Renal pelvis (tissue), 12 donors: ENCODE results near the gene RALY. TPM values are rescaled to one million over a fixed set of nuclear protein-coding genes. Genes with fewer than 3 reads are reported as not detected.

ENCODE experiments used
- DNase-seq: peaks from one replicate; pipeline ENCODE4 v3.0.0-alpha.2; 2013
- long read RNA-seq, 16 experiments: transcript quantifications; one replicate each; lab custom pipeline, GENCODE V29; 2026
- polyA plus RNA-seq, 3 donors: library from polyadenylated mRNA; unstranded; fragments of 120-200 nt; gene quantifications; one replicate each; pipeline ENCODE4 v1.2.1, GENCODE V29; 2013; ENCODE audit not compliant: insufficient read length in 3 of 3

Gene RALY
- polyA plus RNA-seq, result 100 to 1,000 TPM; 166 to 210 (median 183) TPM
- long read RNA-seq, donor 1, full-length matches to known transcripts, result 54 of 152 reads
- long read RNA-seq, donor 1, partial matches to known transcripts, result 98 of 152 reads
- long read RNA-seq, donor 1, other reads (novel, unspliced or antisense), result 0 of 152 reads
- long read RNA-seq, donor 2, full-length matches to known transcripts, result 101 of 656 reads
- long read RNA-seq, donor 2, partial matches to known transcripts, result 468 of 656 reads
- long read RNA-seq, donor 2, other reads (novel, unspliced or antisense), result 87 of 656 reads
- long read RNA-seq, donor 3, full-length matches to known transcripts, result 68 of 131 reads
- long read RNA-seq, donor 3, partial matches to known transcripts, result 63 of 131 reads
- long read RNA-seq, donor 3, other reads (novel, unspliced or antisense), result 0 of 131 reads
- long read RNA-seq, donor 4, full-length matches to known transcripts, result 88 of 143 reads
- long read RNA-seq, donor 4, partial matches to known transcripts, result 55 of 143 reads
- long read RNA-seq, donor 4, other reads (novel, unspliced or antisense), result 0 of 143 reads
- long read RNA-seq, donor 5, full-length matches to known transcripts, result 25 of 73 reads
- long read RNA-seq, donor 5, partial matches to known transcripts, result 48 of 73 reads
- long read RNA-seq, donor 5, other reads (novel, unspliced or antisense), result 0 of 73 reads
- long read RNA-seq, donor 6, full-length matches to known transcripts, result 35 of 579 reads
- long read RNA-seq, donor 6, partial matches to known transcripts, result 478 of 579 reads
- long read RNA-seq, donor 6, other reads (novel, unspliced or antisense), result 66 of 579 reads
- long read RNA-seq, donor 7, full-length matches to known transcripts, result 100 of 201 reads
- long read RNA-seq, donor 7, partial matches to known transcripts, result 101 of 201 reads
- long read RNA-seq, donor 7, other reads (novel, unspliced or antisense), result 0 of 201 reads
- long read RNA-seq, donor 8, full-length matches to known transcripts, result 15 of 37 reads
- long read RNA-seq, donor 8, partial matches to known transcripts, result 22 of 37 reads
- long read RNA-seq, donor 8, other reads (novel, unspliced or antisense), result 0 of 37 reads
- long read RNA-seq, donor 9, full-length matches to known transcripts, result 80 of 186 reads
- long read RNA-seq, donor 9, partial matches to known transcripts, result 106 of 186 reads
- long read RNA-seq, donor 9, other reads (novel, unspliced or antisense), result 0 of 186 reads
- long read RNA-seq, donor 10, full-length matches to known transcripts, result 54 of 130 reads
- long read RNA-seq, donor 10, partial matches to known transcripts, result 76 of 130 reads
- long read RNA-seq, donor 10, other reads (novel, unspliced or antisense), result 0 of 130 reads
- long read RNA-seq, donor 11, full-length matches to known transcripts, result 34 of 94 reads
- long read RNA-seq, donor 11, partial matches to known transcripts, result 60 of 94 reads
- long read RNA-seq, donor 11, other reads (novel, unspliced or antisense), result 0 of 94 reads
- long read RNA-seq, donor 12, full-length matches to known transcripts, result 107 of 780 reads
- long read RNA-seq, donor 12, partial matches to known transcripts, result 673 of 780 reads
- long read RNA-seq, donor 12, other reads (novel, unspliced or antisense), result 0 of 780 reads
- long read RNA-seq, donor 13, full-length matches to known transcripts, result 18 of 51 reads
- long read RNA-seq, donor 13, partial matches to known transcripts, result 33 of 51 reads
- long read RNA-seq, donor 13, other reads (novel, unspliced or antisense), result 0 of 51 reads
- long read RNA-seq, donor 14, full-length matches to known transcripts, result 69 of 232 reads
- long read RNA-seq, donor 14, partial matches to known transcripts, result 158 of 232 reads
- long read RNA-seq, donor 14, other reads (novel, unspliced or antisense), result 5 of 232 reads
- long read RNA-seq, donor 15, full-length matches to known transcripts, result 83 of 164 reads
- long read RNA-seq, donor 15, partial matches to known transcripts, result 76 of 164 reads
- long read RNA-seq, donor 15, other reads (novel, unspliced or antisense), result 5 of 164 reads
- long read RNA-seq, donor 16, full-length matches to known transcripts, result 83 of 201 reads
- long read RNA-seq, donor 16, partial matches to known transcripts, result 118 of 201 reads
- long read RNA-seq, donor 16, other reads (novel, unspliced or antisense), result 0 of 201 reads

DNA sequence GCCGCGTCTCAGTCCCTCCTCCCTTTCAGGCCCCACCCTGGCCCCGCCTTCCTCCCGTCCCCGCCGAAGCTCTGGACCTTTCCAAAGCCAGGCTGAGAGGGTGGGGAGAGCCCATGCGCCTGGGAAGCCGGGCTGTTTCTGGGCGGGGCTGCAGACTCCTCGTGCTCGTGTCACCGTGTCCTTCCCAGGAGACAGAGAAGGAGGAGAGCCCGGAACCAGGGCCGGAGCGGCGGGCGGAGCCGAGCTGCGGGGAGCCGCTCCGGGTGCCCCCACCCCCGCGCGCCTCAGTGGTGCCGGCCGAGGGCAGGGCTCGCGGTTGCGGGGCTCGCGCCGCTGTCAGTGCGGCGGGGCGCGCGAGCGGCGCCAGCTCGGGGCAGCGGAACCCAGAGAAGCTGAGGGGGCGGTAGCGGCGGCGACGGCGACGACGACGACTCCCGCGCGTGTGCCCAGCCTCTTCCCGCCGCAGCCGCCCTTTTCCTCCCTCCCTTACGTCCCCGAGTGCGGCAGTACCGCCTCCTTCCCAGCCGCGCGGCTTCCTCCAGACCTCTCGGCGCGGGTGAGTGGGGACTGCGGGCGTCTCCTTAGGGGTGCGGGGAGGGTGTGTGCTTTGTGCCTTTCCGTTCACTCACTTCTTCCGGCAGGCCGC, at the start of gene RALY:
RALY (plus strand) TSS at position 336 of the 646 bp plus-strand sequence. CDS start 78,164 bp downstream, outside the sequence.
- no peak for DNase-seq

DNA sequence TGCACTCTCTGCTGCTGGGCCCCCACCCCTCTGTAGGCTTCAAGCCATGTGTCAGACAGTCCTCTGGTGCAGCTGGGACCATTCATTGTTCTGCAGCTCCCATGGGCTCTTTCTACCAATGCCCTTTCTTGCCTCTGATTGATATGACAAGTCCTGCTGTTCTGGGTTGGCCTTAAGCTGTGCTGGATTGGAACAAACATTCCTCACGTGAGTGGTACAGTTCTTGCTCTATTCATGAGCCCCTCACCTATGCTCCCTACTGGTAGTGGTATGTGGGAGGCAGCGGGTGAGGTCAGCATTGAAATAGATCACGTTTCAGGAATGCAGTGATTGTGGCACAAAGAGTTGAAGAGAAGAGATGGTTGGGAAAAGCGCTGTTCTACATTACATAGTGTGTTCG, 48.8 kb upstream of the RALY start:
- DNase-seq, result no peak

DNA sequence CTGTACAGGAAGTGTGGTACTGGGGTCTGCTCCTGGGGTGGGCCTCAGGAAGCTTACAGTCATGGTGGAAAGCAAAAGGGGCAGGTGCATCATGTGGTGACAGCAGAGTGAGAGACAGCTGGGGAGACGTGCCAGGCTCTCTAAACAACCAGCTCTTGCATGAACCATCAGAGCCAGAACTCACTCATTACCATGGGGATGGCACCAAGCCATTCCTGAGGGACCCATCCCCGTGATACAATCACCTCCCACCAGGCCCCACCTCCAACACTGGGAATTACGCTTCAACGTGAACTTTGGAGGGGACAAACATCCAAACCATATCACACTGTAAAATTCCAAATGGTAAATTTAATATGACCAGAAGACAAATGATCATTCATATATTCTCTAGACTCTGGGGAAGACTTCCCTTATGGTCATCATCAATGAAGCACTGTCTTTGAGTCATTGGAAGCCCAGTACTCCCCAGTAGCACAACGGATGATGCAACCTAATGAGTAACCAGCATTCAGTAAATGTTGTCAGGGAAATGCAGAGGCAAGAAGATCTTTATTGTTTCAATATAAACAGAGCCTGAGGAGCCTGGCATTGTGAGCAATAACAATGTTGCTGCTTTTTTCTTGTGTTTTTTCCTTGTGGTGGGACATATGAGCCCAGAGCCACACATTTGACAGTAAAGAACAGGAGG, 48.2 kb upstream of the RALY start:
- DNase-seq, result no peak

DNA sequence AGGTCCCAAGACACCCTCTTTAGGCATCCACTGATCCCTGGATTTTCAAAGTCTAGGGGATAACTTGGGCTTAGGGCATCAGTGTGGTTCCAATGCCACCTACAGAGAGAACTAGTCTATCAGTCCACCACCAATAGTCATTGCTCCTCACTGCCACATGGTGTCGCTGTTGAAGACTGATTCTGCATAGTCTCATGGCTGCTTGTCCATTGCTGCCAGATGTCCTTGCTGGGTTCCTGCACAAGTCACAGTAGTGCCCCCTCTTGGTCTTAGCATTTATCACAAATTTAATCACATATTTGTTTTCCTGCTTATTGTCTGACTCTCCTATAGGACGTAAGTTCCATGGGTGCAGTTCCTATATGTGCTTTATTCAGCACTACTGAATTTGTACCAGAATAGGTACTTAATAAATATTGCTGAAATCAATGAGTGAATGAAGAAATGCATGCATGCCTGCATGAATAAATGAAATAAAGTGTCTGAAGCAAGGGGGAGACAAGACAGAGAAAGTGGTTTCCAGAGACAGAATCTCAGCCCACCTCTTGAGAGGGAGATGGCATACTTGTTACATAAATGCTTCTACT, 45.9 kb upstream of the RALY start:
- no peak for DNase-seq

DNA sequence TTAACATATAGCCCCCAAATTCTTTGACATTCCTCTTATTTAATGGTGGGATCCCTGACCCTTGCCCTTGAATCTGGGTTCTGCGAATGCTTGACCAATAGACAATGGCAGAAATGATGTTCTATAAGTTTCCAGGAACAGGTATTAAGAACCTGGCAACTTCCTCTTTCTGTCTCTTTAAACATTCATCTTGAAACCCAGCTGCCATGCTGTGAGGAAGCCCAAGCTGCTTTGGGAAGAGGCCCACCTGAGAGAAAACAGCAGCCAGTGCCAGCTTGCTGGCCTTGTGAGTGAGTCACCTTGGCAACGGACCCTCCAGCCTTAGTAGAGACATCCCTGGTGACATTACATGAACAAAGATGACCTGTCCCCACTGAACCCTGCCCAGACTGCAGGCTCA, 45.2 kb upstream of the RALY start:
- DNase-seq, result no peak

DNA sequence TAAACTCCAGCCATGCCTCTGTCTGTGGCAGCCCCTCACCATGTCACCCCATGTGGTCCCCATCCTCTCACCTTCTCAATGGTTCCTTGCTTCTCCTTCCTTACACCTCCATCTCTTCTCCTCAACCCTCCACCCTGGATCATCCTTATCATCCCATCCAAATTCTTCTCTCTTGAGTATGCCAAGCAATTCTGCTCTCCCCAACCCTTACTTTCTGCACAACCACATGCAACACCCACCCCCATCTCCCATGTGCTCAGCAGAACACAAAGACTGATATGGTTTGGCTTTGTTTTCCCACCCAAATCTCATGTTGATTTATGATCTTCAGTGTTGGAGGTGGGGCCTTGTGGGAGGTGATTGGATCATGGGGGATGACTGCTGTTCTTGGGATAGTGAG, 42.5 kb upstream of the RALY start:
- DNase-seq, result no peak

DNA sequence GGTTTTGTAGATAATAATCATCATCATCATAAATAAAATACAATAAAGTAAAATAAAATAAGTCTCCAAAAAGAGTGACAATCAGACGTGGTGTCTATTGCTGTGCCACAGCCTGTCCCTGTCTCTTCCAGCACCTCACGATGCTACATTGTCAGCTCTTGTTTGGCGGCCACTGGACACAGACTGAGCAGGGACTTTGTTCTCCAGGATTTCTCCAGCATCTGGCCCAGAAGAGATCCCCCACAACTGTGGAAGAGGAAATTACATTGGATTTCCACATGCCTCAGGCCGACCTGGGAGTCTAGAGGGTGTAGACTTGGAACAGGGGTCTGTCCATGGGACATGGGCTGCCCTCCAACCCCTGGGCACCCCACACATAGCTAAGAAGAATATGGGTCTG, 39.2 kb upstream of the RALY start:
- no peak for DNase-seq

DNA sequence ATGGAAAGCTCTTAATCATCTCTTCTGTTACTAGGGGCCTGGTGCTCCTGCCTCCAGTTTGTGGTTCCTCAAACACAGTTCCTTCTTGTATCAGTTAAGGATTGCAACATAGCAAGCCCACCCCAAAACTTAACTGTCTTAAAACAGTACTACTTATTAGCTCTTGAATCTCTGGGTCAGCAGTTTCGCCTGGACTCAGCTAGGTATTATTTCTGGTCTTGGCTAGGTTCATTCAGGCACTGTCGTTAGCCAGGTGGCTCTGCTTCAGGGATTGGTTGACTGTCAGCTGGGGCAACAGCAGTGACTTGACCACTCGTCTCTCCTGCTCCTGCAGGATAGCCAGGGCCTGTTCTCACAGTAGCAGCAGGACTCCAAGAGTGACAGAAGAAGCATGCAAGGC, 30.0 kb upstream of the RALY start:
- no peak for DNase-seq

DNA sequence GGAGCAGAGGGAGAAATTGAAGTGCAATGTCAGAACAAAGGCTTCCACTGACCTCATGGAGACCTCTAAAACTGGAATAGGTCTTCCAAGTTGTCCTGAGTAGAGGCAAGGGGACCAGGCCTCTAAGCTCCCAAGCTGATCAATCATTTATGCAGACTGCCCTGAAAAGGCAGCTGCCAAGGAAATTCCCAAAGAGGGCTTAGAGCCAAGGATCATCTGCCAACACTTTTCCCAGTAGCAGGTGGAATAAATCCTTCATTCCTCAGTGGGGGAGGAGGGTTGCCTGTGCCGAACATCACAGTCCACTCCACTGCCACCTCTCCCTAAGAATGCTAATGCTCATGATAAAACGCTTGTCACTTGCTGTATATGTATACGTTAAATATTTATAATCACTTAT, 29.3 kb upstream of the RALY start:
- DNase-seq, result no peak

DNA sequence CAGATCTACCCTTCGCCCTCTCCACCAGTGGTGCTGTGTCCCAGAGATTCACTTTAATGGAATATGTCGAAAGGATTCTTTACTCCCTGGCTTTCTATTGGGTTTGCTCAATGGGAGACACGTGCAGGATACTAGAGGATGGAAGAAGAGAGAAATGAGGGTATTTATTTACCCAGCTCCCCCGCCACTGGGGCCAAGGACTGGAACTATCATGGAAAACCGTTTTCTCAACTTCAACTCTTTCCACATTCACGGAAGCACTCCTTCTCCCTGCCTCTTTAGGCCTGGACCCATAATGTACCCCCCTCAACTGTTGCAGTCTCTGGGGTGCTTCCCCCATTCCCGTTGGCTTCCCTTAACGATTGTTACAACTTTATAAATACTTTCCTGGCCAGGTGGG, 26.6 kb upstream of the RALY start:
- DNase-seq, result no peak

DNA sequence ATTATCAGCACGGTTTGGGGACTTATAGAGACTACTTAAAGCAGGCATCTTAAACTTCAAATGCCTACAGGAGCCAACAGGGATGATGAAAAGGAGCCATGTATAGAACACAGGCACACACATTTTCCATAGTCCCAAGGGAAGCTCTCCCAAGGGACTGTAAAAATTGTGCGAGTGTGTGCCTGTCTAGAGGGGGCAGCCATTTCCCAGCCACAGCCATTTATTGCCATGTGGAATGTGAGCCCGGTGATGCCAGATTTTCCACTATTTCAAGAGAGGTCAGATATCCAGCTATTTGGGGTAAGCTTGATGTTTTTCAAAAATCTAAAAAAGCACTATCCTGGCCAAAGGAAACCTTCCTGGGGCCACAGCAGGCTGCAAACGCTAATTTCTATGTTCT, 24.1 kb upstream of the RALY start:
- no peak for DNase-seq

DNA sequence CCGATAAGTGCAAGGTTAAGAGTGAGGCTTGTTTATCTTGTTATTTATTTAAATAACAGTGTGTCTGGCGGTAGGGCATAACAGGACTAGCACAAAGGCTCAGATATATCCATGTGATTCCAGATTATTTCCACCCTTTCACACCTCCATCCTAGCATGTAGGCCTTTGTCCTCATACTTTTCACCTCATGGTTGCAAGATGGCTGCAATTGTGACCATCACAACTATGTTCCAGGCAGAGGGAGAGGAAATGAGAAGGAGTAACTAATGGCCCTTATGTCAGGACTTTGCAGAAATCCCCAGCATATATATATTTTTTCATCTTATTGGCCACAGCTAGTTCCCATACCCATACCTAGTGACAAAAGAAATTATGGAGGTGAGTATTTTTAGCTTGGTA, 23.5 kb upstream of the RALY start:
- DNase-seq, result no peak

DNA sequence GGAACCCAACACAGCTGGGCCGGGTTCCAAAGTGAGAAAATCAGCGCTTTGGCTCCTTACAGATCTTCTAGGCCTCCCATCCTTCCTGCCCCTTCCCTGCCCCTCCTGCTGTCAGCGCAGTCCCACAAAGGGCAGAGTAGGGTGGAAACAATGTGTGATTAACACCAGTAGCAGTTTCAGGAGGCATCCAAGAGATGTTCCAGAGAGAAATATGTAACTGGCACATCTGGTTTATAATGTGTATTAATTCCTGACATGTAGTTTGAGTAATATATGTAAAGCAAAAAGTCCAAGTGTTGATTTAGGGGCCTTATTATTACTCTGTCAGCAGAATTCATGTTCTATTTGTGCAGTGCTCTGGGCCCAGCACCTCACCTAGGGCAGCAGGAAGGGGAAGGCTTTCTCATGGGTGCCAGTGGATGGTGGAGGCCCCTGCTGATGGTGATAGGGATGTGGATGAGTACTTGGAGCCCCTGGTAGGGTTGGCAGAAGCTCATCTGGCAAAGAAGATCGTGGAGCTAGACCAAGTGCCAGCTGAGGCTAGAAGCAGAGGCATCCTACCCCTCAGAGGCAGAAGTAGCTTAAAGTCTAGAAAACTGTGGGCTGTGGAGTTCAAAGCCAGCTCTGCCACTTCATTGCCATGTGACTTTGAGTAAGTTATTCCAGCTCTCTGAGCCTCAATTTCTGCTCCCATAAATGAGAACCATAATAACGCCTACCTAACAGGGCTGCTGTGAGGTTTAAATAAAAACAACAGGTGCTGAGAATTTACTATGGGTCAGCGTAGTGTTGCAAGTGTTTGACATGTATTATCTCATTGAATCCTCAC, 22.4 kb upstream of the RALY start:
- no peak for DNase-seq

DNA sequence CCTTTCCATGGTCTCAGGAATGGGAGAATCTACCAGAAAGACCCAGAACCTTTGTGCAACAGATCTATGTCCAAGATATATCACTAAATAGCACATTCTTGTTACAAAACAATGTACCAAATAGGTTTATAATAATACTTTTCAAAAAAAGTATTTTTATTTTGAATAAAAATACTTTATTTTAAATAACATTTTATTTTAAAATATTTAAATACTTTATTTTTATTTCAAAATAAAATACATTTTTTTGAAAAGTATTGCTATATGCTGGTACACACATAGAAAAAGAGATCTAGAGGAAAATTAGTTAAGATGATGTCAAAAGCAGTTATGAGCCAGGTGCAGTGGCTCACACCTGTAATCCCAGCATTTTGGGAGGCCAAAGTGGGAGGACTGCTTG, 16.8 kb upstream of the RALY start:
- DNase-seq, result no peak

DNA sequence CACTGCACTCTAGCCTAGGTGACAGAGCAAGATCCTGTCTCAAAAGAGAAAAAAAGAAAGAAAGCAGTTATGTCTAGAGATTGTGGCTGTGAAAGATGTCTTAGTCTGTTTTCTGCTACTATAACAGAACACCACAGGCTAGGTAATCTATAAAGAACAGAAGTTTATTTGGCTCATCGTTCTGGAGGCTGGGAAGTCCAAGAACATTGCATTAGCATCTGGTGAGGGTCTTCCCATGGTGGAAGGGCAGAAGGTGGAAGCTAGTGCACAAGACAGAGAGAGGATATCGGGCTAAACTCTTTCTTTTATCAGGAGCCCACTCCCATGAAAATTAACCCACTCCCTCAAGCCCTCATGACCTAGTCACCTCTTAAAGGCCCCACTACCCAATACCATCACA, 16.2 kb upstream of the RALY start:
- no peak for DNase-seq

DNA sequence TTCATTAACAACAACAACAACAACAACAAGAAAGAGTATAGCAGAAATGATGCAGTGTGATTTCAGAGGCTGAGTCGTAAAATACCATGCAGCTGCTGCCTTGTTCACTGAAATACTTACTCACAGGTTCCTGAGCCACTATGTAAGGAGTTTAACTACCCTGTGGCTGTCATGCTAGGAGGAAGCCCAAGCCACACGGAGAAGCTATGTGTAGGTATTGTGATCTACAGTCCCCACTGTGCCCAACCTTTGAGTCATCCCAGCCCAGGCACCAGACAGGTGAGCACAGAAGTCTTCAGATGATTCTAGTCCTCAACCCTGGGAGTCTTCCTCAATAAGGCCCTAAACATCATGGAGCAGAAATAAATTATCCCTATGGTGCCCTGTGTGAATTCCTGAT, 14.6 kb upstream of the RALY start:
- DNase-seq, result no peak

DNA sequence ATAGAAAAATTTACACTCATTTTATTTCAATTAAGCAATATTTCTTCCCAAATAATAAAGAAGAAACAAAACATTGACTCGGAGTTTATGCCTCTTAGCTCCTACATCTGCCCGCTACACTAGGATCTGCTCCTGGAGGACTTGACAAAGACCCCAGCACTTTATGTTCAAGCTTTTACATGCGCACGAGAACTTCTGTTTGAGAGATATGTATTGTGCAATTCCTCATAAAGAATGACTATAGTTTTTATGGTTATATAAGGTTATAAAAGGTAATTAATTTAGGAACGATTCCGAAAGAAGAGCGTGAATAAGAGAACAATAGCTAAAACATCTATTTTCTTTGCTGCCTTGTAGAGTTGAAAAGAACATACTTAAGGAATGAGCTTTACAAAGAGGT, 12.4 kb upstream of the RALY start:
- no peak for DNase-seq

DNA sequence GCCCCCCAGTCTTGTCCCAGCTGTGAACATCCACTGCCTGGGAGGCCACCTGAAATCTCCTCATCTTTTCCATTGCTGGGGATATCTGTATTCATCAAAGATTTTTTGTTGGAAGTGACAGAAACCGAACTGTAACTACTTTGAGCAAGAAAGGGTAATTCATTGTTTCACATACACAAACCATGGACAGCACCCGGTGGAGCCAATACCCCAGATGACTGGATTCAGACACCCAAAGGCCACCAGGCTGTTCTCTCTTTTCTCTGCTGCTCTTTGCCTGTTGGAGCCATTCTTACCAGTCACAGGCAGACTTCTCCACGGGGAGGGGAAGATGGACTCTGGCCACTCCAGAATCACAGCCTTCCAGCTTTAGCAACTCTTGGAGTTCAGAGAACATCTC, 11.7 kb upstream of the RALY start:
- DNase-seq, result no peak
